CD4-positive, alpha-beta T cell treated with Interleukin-1 beta for 1 hour (primary cell): ENCODE measurements around the gene ZNF155.
"Not testable (repeated sequence)": the region's sequence is repeated elsewhere in the genome, so short reads cannot be mapped to it uniquely, and the experiment has no call there.

Source experiments
- DNase-seq, 2 donors: peaks; one replicate each; pipeline ENCODE4 v3.0.0-alpha.2; 2020 to 2022

The ZNF155 gene

DNA sequence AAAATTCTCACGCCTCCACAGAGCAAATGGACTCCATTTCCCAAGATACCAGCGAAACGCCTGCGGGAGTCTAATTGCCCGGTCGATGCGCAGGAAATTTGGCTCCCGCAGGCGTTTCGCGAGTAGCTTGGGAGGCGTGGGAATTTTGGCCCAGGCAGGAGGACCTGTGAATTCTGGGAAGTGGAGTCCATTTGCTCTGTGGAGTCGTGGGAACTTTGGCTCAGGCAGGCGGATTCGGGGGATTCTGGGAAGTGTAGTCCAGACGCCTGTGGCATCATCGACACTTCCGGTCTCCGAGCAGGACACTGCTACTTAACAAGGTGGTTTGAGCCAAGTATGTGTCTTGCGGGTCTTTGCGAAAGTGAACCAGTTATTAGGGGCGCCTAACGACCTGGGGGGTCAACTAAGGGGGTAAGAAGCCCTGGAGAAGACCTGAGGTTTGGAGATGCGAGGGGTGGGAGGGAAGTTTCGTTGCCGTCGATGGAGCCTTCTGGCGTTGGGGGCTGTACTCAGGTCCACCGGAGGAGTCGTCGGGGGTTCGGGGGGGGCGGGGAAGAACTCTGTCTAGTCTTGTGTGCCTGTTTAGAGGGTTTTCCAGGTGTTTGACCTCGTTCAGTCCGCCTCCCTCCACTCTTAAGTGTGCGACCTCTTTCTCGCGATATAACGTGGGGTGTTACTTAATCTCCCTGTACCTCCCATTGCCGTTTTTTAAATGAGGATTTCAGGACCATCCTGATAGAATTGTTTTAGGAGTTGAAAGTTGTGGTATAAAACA, at the start of gene ZNF155:
Gene ZNF155 (plus strand): TSS at position 277 of the 775 bp plus-strand sequence. CDS start 4,356 bp downstream, outside the sequence.
- peak; percentile 79 to 82 for DNase-seq

DNA sequence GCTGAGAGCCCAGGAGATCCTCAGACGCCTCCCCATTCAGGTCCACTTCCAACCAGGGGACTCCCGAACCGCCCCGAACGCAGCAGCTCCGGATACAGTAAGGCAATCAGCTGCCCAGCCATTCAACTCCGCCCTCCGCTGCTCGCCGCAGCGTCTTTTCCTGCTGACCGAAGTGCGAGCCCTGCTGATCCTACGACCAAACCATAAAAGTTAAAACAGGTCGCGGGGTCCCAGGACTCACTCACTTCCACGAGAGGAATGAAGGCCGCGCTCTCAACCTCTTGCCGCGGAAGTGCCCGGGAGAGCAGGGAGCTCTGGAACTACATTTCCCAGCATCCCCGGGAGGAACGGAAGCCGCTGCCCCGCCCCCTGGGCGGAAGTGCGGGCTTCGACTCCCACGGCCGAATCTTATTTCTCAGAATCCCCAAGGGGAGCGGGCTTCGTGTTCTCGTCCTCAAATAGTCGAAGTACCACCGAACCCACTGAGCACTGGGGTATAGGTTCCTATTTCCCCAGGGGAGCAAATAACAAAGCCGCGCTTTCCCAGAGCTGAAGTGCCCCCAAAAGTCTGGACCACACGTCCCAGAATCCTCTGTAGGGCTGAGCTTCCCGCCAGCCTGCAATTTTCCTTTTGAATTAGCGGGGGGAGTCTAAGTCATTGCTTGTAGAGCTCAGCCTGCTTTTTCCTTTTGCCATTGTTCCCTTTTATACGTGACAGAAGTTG, 48.8 kb upstream of the ZNF155 start, which contains the start of gene ZNF45:
Gene ZNF45 (minus strand): TSS at position 298 of the 724 bp plus-strand sequence. CDS start 13,097 bp downstream, outside the sequence.
- peak; percentile 88 to 90 for DNase-seq

DNA sequence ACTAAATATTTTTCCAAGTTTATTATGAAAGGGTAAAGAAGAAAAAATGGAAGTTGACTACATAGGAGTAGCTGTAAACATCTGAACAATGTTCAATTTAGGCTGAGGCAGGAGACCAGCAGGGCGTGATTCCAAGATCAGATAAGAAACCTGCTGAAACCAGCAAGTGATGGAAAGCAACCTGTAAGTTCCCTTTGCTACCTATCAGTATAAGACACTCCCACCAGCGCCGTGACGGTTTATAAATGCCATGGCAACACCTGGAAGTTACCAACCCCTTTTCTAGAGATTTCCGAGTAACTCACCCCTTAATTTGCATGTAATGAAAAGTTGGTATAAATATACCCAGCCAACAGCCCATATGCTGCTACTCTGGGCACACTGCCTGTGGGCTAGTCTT, 47.8 kb upstream of the ZNF155 start:
- DNase-seq, result no peak

DNA sequence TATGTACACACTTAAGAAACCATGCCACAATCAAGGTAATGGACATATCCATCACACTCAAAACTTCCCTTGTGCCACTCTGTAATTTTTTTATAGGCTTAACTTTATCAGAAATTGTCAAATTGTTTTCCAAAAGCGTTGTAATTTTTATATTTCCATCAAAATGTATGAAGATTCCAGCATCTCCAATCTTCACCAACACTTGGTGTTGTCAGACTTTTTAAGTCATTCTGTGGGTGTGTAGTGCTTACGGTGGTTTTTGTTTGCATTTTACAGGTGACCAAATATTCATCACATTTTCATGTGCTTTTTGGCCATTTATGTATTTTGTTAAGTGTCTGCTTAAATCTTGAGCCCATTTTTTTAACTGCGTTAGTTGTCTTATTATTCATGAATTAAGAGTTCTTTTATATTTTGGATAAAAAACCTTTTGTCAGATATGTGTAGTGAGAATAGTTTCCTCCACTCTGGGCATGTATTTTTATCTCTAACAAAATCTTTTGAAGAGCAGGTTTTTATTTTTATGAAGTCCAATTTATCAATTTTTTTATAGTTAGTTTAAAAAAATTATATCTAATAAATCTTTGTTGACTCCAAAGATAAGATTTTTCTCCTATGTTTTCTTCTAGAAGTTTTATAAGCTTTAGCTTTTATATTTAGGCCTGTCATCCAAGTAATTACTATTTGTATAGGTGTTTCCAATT, 44.3 kb upstream of the ZNF155 start:
- no peak for DNase-seq

DNA sequence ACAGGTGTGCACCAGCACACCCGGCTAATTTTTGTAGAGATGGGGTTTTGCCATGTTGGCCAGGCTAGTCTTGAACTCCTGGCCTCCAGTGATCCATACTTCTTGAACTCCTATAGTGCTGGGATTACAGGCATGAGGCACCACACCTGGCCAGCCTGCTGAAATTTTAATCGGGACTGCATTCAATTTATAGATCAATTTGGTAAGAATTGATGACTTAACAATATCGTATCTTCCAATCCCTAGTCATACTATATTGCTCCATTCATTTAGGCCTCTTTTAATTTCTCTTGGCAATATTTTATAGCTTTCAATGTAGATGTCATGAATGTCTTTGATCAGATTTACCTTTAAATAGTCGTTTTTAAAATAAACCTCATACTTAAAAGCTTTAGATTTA, 43.3 kb upstream of the ZNF155 start:
- no peak for DNase-seq

DNA sequence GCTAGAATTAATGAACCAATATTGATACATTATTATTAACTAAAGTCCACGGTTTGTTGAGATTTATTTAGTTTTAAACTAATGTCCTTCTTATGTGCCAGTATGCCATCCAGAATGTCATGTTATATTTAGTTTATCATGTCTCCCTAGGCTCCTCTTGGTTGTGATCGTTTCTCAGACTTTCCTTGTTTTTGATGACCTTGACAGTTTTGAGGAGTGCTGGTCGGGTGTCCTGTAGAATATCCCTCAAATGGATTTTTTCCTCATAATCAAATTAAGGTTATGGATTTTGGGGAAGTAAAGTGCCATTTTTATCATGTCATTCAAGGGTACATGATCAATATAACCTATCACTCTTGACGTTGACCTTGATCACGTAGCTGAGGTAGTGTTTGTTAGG, 42.8 kb upstream of the ZNF155 start:
- no peak for DNase-seq

DNA sequence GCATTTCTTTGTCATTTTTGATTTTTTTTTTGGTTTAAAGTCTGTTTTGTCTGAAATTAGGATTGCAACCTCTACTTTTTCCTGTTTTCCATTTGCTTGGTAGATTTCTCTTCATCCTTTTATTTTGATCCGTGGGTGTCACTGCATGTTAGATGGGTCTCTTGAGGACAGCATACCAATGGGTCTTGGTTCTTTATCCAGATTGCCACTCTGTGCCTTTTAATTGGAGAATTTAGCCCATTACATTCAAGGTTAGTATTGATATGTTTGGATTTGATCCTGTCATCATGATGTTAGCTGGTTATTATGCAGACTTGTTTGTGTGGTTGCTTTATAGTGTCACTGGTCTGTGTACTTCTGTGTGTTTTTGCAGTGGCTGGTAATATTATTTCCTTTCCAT, 36.6 kb upstream of the ZNF155 start:
- not testable (repeated sequence) for DNase-seq

DNA sequence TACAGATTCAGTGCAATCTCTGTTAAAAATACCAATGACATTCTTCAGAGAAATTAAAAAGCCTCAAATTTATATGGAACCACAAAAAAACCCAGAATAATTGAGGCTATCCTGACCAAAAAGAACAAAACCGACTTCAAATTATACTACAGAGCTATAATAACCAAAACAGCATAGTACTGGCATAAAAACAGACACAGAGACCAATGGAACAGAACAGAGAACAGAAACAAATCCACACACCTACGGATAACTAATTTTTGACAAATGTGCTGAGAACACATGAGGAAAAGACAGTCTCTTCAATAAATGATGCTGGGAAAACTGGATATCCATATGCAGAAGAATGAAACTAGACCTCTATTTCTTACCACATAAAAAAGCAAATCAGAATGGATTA, 34.2 kb upstream of the ZNF155 start:
- DNase-seq, result not testable (repeated sequence)

DNA sequence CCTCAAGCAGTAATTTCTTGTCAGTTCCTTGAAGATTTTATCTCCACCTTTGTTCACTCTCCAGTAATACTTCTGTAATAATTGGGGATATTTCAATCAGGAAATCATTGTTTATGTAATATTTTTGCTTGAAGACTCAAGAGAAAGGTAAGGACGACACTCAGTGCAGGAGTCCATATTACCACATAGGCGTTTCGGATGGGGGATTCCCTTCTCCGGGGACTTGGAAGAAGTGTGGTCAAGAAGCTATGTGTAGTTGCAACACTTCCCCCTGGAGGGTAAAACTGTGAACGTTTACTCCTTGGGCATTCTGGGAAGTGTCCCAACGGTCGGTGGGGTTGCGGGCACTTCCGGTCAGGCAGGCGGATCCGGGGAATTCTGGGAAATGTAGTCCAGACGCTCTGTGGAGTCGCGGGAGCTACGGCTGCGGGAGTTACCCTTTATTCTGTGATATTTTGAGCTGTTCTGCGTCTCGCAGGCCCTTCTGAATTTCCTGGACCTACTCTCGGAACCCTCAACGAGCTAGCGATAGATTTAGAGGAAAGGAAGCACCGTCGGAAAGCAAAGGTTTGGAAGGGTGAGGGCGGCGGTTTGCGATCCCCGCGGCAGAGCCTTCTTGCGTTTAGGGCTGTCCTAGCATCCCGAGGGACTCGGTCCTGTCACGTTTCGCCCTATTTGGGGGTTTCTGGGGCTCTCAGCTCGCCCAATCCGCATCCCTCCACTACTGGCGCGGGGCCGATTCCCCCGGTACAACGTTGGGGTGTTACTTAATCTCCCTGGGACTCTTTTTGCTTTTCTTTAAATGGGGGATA, 32.9 kb upstream of the ZNF155 start, which contains the start of gene ZNF221:
Gene ZNF221 (plus strand): TSS at position 395 of the 812 bp plus-strand sequence. CDS start 11,499 bp downstream, outside the sequence.
- DNase-seq, result peak; percentile 78 to 84

DNA sequence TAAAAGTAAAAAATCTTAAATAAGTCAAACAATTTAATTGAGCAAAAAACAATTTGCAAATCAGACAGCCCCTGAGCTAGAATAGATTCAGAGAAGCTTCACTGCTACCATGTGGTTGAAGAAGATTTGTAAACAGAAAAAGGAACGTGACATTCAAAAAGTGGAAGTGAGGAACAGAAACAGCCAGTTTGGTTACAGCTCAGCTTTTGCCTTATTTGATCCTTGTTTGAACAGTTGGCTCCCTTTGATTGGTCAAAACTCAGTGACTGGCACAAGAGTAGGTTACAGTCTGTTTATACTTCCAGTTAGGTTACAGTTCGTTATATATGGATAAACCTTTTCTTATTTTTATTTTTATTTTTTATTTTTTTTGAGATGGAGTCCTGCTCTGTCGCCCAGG, 27.2 kb upstream of the ZNF155 start:
- DNase-seq, result no peak

DNA sequence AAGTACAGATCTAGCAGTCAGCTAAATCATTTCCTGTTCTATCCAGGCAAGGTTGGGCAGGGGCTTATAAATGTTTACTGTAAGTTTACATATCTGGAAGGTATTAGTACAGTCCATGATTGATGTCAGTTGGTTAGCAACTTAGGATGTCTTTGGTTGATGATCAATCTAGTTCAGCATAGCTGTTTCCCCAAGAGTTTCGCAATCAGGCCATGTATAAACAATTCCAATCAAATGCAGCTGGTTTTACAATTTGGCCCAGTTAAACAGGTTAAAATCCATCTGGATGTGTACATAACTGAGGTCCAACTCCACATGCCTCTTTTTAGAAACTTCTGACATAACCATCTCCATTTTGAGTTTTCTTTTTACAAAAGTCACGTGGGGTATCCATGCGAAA, 26.1 kb upstream of the ZNF155 start:
- DNase-seq, result no peak

DNA sequence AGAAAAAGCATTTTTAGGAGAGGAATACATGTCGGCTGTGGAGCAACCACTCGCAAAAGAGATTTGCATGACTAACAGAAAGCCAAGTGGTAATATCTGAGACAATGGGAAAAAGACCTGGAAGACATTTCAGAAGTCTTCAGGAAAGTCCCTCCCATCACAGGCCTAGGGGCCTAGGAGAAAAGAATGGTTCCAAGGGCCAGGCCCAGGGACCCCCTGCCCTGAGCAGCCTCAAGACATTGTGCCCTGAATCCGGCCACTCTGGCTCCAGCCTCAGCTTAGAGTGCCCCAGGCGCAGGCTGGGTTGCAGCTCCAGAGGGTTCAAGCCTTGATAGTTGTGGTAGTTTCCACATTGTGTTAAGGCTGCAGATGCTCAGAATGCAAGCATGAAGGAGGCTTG, 23.6 kb upstream of the ZNF155 start:
- DNase-seq, result no peak

DNA sequence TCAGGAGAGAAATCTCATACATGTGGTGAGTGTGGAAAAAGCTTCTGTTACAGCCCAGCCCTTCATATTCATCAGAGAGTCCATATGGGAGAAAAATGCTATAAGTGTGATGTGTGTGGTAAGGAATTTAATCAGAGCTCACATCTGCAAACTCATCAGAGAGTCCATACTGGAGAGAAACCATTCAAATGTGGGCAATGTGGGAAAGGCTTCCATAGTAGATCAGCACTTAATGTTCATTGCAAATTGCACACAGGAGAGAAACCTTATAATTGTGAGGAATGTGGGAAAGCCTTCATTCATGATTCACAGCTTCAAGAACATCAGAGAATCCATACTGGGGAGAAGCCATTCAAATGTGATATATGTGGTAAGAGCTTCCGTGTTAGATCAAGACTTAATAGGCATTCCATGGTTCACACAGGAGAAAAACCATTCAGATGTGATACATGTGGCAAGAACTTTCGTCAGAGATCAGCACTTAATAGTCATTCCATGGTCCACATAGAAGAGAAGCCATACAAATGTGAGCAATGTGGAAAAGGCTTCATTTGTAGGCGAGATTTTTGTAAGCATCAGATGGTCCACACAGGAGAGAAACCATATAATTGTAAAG, 17.8 kb upstream of the ZNF155 start:
- no peak for DNase-seq

DNA sequence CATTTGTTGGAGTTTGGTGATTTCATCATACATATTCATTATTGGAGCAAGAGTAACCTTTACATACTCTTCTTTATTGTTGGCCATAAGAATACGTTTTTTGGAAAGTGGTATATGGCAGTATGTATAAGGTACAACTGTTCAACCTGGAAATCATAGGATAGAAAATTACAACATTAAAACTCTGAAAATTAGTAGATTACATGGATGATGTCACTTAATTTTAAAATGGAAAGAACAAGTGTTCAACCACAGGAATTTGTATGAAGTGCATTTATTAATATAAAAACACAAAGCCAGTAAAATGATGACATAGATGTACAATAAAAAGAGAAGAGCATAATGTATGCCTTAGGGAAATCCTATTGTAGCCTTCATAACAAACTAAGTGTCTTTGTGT, 7.3 kb upstream of the ZNF155 start:
- no peak for DNase-seq

DNA sequence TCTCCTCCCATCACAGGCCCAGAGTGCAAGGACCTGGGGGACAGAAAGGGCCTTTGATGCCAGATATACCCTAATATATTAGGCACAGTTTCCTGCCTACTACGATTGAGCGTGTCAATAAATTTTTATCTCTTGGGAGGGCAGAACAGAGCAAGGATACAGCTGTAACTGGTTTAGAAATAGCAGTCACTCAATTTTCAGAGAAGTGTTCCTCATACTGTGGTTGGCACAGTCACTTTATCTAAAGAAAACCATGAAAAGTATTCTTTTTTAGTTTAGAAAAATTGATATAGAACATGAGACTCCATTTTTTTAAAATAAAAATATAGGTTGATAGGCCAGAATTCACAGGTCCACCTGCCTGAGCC, 460 bp upstream of the ZNF155 start:
- DNase-seq, result no peak

DNA sequence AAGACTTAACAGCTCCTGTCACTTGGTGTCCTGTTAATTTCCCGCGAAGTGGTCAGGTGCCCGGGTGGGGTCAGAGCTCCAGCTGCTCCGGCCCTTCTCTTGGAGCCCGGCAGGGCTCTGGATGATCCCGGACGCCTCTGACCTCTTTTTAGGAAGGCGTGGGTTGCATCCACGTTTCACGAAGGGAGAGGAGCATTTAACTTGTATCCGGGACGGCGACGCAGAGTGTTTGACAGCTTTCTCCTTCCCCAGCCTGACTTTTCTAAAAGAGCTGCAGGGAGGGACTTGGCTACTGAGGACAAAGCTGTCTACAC, 656 bp downstream of the ZNF155 start:
- DNase-seq, result no peak

DNA sequence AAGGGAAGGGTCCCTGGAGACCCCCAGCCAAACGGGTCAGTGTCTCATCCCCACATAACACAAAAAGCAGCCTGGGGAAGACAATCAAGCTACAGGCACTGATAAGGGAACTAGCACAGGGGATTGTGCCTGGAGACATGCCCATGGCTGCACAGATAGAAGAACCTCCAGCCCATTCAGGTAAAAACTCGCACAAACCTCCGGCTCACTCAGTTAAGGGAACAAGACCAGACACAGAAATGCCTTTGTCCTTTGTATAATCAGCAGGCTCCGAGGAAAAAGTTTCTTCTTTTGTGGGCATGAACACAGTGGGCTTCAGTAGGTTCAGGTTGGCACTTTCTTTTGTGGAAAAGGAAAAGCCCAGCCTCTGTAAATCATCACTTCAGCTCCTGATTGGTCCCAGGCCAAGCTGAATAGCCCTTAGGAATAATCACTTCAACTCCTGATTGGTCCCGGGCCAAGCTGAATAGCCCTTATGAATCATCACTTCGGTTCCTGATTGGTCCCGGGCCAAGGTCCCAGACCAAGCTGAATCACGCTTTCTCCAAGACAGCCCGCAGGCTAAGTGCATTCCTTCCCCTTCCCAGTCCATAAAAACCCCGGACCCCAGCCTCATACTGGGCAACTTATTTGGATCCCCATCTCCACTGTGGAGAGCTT, 13.8 kb downstream of the ZNF155 start:
- no peak for DNase-seq

DNA sequence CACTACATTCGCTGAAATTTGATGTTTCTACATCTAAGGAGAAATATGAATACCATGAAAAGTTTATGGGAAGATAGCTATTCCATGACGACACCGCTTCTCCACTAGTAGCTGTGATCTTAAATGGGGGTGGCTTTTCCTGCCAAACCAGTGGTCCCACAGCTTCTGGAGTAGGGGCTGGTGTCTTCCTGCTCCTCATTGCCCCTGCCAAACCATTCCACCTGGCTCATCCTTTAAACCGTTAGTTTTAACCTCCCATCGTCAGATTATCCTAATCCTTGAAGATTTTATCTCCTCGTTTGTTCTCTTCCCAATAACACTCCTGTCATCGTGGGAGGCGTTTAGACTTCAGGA, 18.2 kb downstream of the ZNF155 start:
- no peak for DNase-seq

DNA sequence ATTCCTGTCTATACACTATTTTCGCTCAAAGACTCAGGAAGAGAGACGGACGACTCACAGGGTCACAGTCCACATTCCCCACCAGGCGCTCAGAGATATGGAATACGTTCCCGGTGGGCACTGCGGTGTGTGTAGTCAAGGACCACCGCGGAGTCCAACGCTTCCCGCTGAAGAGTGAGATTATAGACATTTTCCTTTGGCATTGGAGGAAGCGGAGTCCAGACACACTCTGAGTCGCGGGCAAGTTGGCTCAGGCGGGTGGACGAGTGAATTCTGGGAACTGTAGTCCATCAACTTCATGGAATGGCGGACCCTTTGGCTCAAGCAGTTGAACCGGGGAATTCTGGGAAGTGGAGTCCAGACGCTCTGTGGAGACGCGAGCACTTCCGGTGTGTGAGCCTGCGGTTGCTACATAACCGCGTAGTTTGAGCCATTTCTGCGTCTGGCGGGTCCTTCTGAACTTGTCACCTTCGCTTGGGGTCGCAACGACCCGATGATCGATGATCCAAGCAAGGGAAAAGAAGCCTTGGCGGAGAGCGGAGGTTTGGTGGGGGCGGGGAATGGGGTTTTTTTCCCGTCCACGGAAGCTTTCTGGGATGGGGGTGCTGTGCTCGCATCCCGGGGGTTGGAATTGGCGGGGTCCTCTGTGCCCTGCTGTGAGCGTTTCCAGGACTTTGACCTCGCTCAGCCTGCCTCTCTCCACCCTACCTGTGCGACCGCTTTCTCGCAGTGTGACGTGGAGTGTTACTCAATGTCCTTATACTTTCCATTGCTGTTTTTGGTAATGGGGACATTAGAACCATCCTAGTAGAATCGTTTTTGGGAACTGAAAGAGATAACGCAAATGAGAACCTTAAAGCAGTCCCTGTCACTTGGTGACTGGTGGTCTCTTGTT, 18.8 kb downstream of the ZNF155 start, which contains the start of gene ZNF230:
Gene ZNF230 (plus strand): TSS at position 392 of the 895 bp plus-strand sequence. CDS start 4,122 bp downstream, outside the sequence.
- DNase-seq, result peak; percentile 91

DNA sequence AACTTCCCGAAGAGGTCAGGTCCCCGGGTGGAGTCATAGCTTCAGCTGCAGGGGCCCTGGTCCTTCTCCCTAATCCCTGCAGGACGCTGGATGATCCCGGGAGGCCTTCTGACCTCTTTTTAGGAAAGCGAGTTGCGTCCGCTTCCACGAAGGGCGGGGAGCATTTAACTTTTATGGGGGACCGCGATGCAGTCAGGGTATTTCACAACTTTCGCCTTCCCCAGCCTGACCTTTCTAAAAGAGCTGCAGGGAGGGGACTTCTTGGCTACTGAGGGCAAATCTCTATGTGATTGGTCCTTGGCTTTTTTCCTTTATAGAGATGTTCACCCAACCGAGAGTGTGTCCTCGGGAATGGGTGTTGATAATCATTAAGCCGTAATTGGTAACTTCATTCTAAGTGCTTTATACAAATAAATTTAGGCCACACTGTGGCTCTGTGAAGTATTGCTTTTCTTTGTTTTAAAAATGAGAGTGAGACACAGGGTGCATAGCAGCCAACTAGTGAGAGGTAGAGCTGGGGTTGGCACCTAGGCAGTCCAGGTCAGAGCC, 19.5 kb downstream of the ZNF155 start:
- DNase-seq, result peak in 1 of 2 donors; percentile 14
